HG03432 (cell line): ENCODE results near the gene SLC13A3.

Experiments used
- ATAC-seq: cut with Tn5 transposase; IDR thresholded peaks from one replicate; pipeline ENCODE4 v1.9.1; 2021; ENCODE audit warnings: mild to moderate bottlenecking, moderate library complexity; ENCODE audit not compliant: unreplicated experiment

The SLC13A3 gene

DNA sequence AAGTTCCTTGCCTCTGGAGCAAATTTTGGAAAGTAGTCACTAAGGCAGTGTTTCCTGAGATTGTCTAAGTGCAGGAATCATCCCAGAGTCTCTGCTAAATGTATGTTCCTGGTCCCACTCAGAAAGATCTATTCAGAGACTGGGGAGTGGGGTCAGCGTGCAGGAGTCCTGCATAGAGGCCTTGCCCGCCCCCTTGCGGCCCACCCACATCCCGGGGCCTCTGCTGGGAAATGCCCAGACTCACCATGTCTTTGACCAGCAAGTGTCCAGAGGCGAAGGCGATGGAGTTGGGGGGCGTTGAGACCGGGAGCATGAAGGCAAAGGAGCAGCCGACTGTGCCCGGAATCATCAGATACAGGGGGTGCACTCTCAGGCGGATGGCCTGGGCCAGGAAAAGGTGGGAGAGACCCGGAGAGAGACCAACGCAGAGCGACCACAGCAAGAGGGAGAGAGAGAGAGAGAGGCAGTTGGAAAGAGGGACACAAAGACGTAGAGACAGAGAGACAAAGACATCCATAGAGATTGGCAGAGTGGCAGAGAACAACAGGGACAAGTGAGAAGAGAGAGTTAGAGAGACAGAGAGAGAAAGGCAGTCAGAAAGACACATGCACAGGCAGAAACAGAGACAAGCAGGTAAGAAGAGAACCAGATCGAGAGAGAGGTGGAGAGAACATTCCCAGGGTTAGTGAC is 87.9 kb downstream of the SLC13A3 start:
- ATAC-seq, result no peak

GRCh38 chr20:46562373-46563169 is 88.7 kb downstream of the SLC13A3 start:
- no peak for ATAC-seq

- ATAC-seq, result no peak
Measured at GRCh38 chr20:46562009-46562372, 89.3 kb downstream of the SLC13A3 start.

- no peak for ATAC-seq
Measured at GRCh38 chr20:46559685-46560440, 91.4 kb downstream of the SLC13A3 start.

GRCh38 chr20:46559001-46559400 is 92.3 kb downstream of the SLC13A3 start:
- ATAC-seq, result no peak

GRCh38 chr20:46558511-46558959 is 92.7 kb downstream of the SLC13A3 start:
- ATAC-seq, result no peak

DNA sequence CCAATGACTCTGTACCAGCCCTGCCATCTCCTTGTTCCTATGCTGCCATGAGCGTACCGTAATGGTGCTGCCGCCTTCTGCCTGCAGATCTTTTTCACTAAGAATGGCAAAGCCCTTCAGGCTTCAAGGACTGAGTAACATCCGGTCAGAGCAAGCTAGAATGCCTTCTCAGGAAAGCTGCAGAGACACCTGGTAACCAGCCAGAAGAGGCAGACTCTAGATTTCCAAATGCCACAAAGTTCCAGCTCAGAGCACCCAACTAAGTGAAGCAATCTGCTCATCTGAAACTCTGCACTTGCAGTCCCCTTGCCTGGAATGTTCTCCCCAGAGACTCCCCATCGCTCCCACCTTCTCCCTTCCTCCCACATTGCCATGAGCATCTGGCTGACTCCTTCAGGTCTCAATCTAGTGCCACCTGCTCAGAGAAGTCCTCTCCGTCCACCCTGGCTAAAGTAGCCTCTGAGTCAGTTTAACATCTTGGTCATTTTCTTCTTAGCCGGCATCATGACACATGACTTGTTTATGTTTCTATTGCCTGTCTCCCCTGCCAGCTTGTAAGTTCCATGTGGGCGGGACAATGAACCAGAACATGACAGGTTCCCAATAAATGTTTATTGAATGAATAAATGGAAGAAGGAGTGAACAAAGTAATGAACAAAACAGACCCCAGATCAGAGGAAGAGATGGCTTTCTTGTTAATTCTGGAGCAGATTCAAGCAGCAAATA is 93.9 kb downstream of the SLC13A3 start:
- no peak for ATAC-seq

DNA sequence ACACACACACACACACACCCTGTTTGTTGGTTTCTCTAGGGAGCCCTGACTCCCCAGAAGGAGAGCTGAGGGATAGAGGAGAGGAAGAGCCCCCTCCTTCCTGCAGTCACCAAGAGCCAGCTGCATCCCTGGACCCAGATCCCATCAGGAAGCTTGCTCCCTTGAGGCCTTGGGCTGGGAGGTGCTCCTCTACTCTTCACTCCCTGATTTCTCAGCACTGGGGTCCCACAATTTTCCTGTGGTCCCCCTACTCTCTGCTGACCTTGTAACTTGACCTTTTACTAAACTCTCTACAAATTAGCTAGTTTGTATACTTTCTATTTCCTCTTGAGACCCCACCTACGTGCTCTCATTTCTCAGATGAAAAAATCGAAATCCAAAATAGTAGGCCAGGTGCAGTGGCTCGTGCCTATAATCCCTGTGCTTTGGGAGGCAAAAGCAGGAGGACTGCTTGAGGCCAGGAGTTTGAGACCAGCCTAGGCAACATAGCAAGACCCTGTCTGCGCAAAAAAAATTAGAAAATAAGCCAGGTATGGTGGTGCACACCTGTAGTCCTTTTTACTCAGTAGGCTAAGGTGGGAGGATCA is 95.8 kb downstream of the SLC13A3 start:
- ATAC-seq, result no peak

GRCh38 chr20:46554828-46555227 is 96.4 kb downstream of the SLC13A3 start:
- ATAC-seq, result no peak

- no peak for ATAC-seq
Measured at GRCh38 chr20:46553926-46554325, 97.3 kb downstream of the SLC13A3 start.

- peak; percentile 82 for ATAC-seq
Measured at GRCh38 chr20:46552460-46553420, 98.5 kb downstream of the SLC13A3 start.

DNA sequence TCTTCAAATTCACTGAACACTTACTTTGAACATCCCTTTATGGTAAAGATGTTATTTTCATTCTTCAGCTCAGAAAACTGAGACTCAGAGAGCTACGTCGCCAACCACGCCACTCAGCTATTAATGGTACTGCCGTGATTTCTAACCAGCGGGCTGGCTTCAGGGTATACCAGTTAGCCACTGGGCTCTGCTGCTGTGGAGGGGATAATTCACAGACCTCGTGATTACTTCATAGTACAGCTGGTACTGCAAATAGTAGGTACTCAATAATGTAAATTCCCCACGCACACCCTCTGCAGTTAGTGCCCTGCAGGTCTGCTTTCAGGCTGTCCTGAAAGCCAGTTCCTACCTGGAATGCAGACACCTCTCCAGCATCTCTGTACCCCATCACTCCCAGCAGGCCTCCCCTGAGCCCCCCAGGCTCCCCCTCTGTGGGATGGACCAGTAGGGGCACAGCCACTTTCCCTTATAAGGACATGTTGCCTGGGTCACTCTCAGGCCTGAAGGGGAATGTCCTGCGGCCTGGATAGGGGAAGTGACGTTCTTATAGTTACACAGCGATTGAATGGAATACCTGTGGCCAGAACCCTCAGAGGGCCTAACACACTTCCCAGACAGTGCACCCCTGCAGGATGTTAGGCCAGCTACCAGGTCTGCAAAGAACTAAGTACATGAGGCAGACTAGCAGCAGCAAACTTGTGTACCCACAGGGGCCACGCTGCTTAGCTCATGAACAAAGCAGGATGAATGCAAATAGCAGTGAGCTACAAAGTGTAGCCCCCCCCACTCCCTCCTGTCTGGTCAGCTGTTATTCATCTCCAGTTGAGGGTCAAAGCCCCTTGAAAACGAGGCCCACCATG is 99.5 kb downstream of the SLC13A3 start:
- ATAC-seq, result no peak

GRCh38 chr20:46550461-46550860 is 100.8 kb downstream of the SLC13A3 start, which contains the start of gene OCSTAMP:
Gene OCSTAMP, minus strand, starts transcription at chr20:46550654. Its CDS starts 94 bp downstream, at chr20:46550560.
- ATAC-seq, result no peak

GRCh38 chr20:46549188-46549972 is 101.9 kb downstream of the SLC13A3 start:
- no peak for ATAC-seq

DNA sequence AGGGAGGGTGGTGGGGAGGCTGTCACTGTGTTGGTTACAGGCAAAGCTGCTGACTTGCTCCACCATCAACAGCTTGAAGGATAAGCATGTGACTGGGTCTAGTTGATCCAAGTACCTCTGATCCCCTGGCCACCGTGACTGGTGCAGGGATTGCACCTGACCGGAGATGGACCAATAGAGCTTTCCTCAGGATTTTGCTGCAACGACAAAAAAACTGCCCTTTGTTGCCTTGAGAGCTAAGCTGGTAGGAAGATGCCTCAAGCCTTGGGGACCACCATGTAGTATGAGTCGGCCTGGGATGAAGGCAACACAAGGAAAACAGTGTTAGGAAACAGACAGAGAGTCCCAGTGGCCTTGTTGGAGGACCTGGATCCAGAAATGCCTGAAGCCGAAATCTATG is 102.6 kb downstream of the SLC13A3 start:
- ATAC-seq, result no peak

DNA sequence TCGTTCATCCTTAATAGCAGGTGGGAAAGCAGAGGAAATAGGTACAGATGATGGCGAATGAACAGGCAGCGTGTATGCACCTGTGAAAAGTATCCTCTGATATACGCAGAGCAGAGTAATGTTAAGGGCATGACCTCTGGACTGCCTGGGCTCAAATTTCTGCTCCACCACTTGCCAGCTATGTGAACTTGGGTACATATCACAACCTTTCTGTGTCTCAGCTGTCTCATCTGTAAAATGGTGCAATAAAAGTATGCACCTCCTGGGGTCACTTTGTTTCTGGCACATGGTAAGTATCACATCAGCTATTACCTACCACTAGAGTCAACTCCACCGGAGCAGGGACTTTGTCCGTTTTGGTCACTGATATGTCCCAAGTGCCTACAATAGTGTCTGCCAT is 103.3 kb downstream of the SLC13A3 start:
- ATAC-seq, result no peak

- ATAC-seq, result no peak
Measured at GRCh38 chr20:46546936-46547335, 104.3 kb downstream of the SLC13A3 start.

DNA sequence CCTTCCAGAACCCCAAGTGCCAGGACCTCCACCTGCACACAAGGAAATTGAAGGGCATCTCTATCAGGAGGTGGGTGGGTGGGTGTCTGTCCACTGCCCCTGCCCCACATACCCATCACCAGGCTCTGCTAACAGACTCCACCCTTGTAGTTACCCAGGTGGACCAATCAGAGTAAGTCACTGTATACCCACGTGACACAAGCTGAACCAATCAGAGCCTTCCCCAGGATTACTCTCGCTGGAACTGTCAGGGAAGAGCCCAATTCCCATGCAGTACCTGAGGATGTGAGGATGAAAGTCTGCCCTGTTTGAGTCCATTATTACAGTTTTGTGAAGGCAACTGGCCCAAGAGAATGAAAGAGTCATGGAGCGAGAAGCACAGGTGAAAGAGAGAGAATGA is 105.0 kb downstream of the SLC13A3 start:
- no peak for ATAC-seq
